Heart right ventricle (tissue), 16 donors: ENCODE results near the gene ZC3H7A. TPM values are rescaled to one million over a fixed set of nuclear protein-coding genes. Genes with fewer than 3 reads are reported as not detected.
A peak's percentile ranks its signal among the peaks of the same experiment; 100 is the strongest.

ENCODE experiments used
- ATAC-seq, 8 donors: fragments of 200-7000 bp; cut with Tn5 transposase; one replicate each; pipeline ENCODE4 v1.9.1; 2020; ENCODE audit warnings: mild to moderate bottlenecking in 8 of 8, moderate library complexity in 8 of 8, moderate number of reproducible peaks in 1 of 8
- DNase-seq, 2 donors: peaks; one replicate each; pipeline ENCODE4 v3.0.0-alpha.2; 2020
- H3K27ac ChIP-seq, 10 donors: fragments of 200-600 bp; sonication (generic) in 2 of 10; one replicate each; pipeline versions ENCODE4 v1.5.0 to v1.8.0; 2020 to 2022; ENCODE audit warnings: mild to moderate bottlenecking in 3 of 10
- H3K27me3 ChIP-seq, 7 donors: fragments of 200-600 bp; one replicate each; pipeline ENCODE4 v1.8.0; 2021 to 2022; ENCODE audit warnings: mild to moderate bottlenecking in 2 of 7
- H3K36me3 ChIP-seq, 9 donors: fragments of 200-600 bp; sonication (generic) in 1 of 9; one replicate each; pipeline versions ENCODE4 v1.5.0 to v1.8.0; 2020 to 2022; ENCODE audit warnings: mild to moderate bottlenecking in 2 of 9
- H3K4me1 ChIP-seq, 9 donors: fragments of 200-600 bp; sonication (generic) in 1 of 9; one replicate each; pipeline versions ENCODE4 v1.5.0 to v1.8.0; 2020 to 2022; ENCODE audit warnings: mild to moderate bottlenecking in 4 of 9
- H3K4me3 ChIP-seq, 10 donors: fragments of 200-600 bp; sonication (generic) in 2 of 10; one replicate each; pipeline versions ENCODE4 v1.5.0 to v1.8.0; 2020 to 2022; ENCODE audit warnings: mild to moderate bottlenecking in 7 of 10, moderate library complexity in 2 of 10
- H3K9me3 ChIP-seq, 11 donors: fragments of 200-600 bp in 10 of 11; sonication (generic) in 2 of 11; one replicate each; pipeline versions ENCODE4 v1.5.0 to v1.8.0; 2013 to 2022; ENCODE audit warnings: mild to moderate bottlenecking in 2 of 11, control low read depth in 1 of 11, moderate library complexity in 1 of 11
- CTCF ChIP-seq, 9 donors: fragments of 200-600 bp; sonication (generic) in 2 of 9; IDR thresholded peaks; one replicate each; pipeline versions ENCODE4 v1.5.0 to v1.8.0; 2021 to 2022; ENCODE audit warnings: antibody characterized with exemption in 9 of 9, mild to moderate bottlenecking in 5 of 9, moderate library complexity in 1 of 9
- WGBS, 2 donors: extraction: QIAGEN DNeasy Blood & Tissue Kit; methylation state at CpG; one replicate each; pipeline ENCODE4 v1.1.7; 2013; ENCODE audit warnings: inconsistent platforms in 1 of 2; 5-methylcytosine and 5-hydroxymethylcytosine counted together
- intact Hi-C, 10 donors: fragments of 100-400 bp; cut with DNase I; formaldehyde crosslinking; loops; one replicate each; pipeline versions ENCODE4 v1.11.1 to v1.14.2; 2022
- polyA plus RNA-seq, 2 donors: library from polyadenylated mRNA; stranded (reverse); fragments of 200-250 nt; gene quantifications; one replicate each; pipeline ENCODE4 v1.2.3, GENCODE V29; 2013
- total RNA-seq, 10 donors: library from RNA; stranded (reverse); fragmentation: NEBNext Ultra II Directional in 3 of 10; extraction: Animal tissue kit (Norgen Biotek cat#: 25700) in 3 of 10; gene quantifications; one replicate each; pipeline versions ENCODE4 v1.2.1 to v1.2.4, GENCODE V29; 2021 to 2023
- donor health status: Arrhythmogenic right ventricular cardiomyopathy.
- donor health status: ischemic (EF 13 %, LVEDD 7.1; RV severe dilation, severe dysfunction).
- donor health status: healthy with polysubstance abuse.
- donor health status: DM: no; HTN: yes; CAD: no.
- donor health status: DM: no; HTN: no; CAD: no.
- donor health status: ischemic (EF 25% LVEDD 6.9; RV normal size, moderate dysfunction).
- donor health status: ischemic (EF 25% LVEDD 5.7; RV mildly dilated, moderate dysfunction).
- donor health status: healthy.
- donor health status: DM: yes; HTN: yes; CAD: no.
- donor health status: Ischemic cardiomyopathy.
- donor health status: ischemic (EF 35%, LVEDD 5.7; RV mildly dilated, moderate dysfunction).
- donor health status: nonischemic (EF 11% LVEDD 7.7; RV severe dilation, severe dysfunction).
- donor health status: DM: yes; HTN: yes; CAD: no.
- donor health status: PGD.
- donor health status: ischemic (EF 29% LVEDD 5.4; RV normal size, mild dysfunction).
- donor health status: nonischemic (EF 23%, LVEDD 6.1; RV moderate dilation, normal function).

The ZC3H7A gene
- total and polyA plus RNA-seq, 12 donors = 15.2 to 36.1 (median 30.3) TPM

GRCh38 chr16:11781773-11782172, 15.3 kb downstream of the ZC3H7A start:
- H3K36me3 ChIP-seq = peaks cover 0 to 46% (median 18%) of the 10 kb centered on the region in 9 donors
- H3K27me3 ChIP-seq = no peaks in the 10 kb centered on the region
- H3K27ac ChIP-seq = peak overlapping the region in 9 of 10 donors; percentile 50 to 91 (median 81)
- intact Hi-C loops = no loop called here
- H3K4me3 ChIP-seq = peak overlapping the region in 1 of 10 donors; percentile 37
- no peak for TF ChIP-seq CTCF (IDR thresholded peaks at IDR 0.05)
- DNase-seq = no peak
- ATAC-seq = peak in 3 of 8 donors; percentile 5 to 32 (median 14)
- H3K4me1 ChIP-seq = peaks cover 13 to 58% (median 44%) of the 10 kb centered on the region in 9 donors
- 48 to 57% methylated on average over 5 of the region's 5 CpGs for WGBS, 2 donors
- H3K9me3 ChIP-seq = no peaks in the 10 kb centered on the region

GRCh38 chr16:11780991-11781680, 15.9 kb downstream of the ZC3H7A start:
- peak overlapping the region in 7 of 10 donors; percentile 50 to 91 (median 84) for H3K27ac ChIP-seq
- intact Hi-C loops = no loop called here
- no peaks in the 10 kb centered on the region for H3K9me3 ChIP-seq
- no peak for TF ChIP-seq CTCF (IDR thresholded peaks at IDR 0.05)
- no peaks in the 10 kb centered on the region for H3K27me3 ChIP-seq
- no peak for ATAC-seq
- peaks cover 13 to 51% (median 44%) of the 10 kb centered on the region in 9 donors for H3K4me1 ChIP-seq
- H3K4me3 ChIP-seq = no peak overlapping the region
- peaks cover 0 to 52% (median 23%) of the 10 kb centered on the region in 9 donors for H3K36me3 ChIP-seq
- WGBS, 2 donors = 81 to 83% methylated on average over 4 of the region's 4 CpGs
- no peak for DNase-seq

GRCh38 chr16:11779074-11779473, 18.0 kb downstream of the ZC3H7A start:
- no peak for DNase-seq
- WGBS, 2 donors = 97% methylated on average over 7 of the region's 7 CpGs
- no peak for TF ChIP-seq CTCF (IDR thresholded peaks at IDR 0.05)
- Histone ChIP-seq H3K4me3 (no peak overlapping the region), H3K27me3 (no peaks in the 10 kb centered on the region), H3K36me3 (peaks cover 0 to 73% (median 39%) of the 10 kb centered on the region in 9 donors), H3K9me3 (no peaks in the 10 kb centered on the region), H3K27ac (no peak overlapping the region), H3K4me1 (peaks cover 9 to 40% (median 34%) of the 10 kb centered on the region in 9 donors)
- intact Hi-C loops = no loop called here
- ATAC-seq = no peak

- TF ChIP-seq CTCF (IDR thresholded peaks at IDR 0.05) = no peak
- intact Hi-C loops = no loop called here
- Histone ChIP-seq H3K27ac (no peak overlapping the region), H3K4me3 (no peak overlapping the region), H3K4me1 (peaks cover 0 to 3% (median 0%) of the 10 kb centered on the region in 9 donors), H3K9me3 (no peaks in the 10 kb centered on the region), H3K36me3 (peaks cover 3 to 100% (median 81%) of the 10 kb centered on the region in 9 donors), H3K27me3 (no peaks in the 10 kb centered on the region)
- DNase-seq (no peak), ATAC-seq (no peak)
- WGBS, 2 donors = 88 to 91% methylated on average over 3 of the region's 3 CpGs
Measured at GRCh38 chr16:11774065-11774626, 22.9 kb downstream of the ZC3H7A start.
